Stimulated activated CD8-positive, alpha-beta memory T cell treated with anti-CD3 and anti-CD28 coated beads, Interleukin-7, amount 100 ng/mL, for 24 hours (primary cell): ENCODE data around the gene EVL.
"Not testable (repeated sequence)": the region's sequence is repeated elsewhere in the genome, so short reads cannot be mapped to it uniquely, and the experiment has no call there.

ENCODE experiments used
- DNase-seq: peaks from one replicate; pipeline ENCODE4 v3.0.0-alpha.2; 2020; ENCODE audit warnings: low read depth

Gene EVL

DNA sequence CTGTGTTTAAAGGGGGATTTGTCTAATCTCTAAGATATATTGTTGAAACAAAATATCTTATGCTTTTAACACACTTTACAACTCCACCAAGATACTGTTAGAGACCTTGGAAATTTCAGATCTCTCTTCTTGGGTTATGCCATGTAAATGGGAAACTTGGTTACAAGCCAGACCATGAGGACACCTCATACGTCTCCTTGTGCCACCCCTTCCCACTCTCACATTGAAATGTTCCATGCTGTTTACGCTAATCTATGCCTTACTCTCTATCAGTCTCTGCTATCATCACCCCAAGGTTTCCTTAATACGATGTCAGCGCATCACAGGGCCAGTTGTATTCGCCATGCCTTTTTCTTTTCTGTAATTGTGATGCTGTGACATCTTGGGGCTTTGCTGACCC is 107.6 kb downstream of the EVL start:
- DNase-seq, result no peak

- no peak for DNase-seq
These were observed 108.1 kb downstream of the EVL start for GRCh38 chr14:100173353-100173752.

GRCh38 chr14:100176811-100177327 is 111.6 kb downstream of the EVL start:
- DNase-seq, result no peak

DNA sequence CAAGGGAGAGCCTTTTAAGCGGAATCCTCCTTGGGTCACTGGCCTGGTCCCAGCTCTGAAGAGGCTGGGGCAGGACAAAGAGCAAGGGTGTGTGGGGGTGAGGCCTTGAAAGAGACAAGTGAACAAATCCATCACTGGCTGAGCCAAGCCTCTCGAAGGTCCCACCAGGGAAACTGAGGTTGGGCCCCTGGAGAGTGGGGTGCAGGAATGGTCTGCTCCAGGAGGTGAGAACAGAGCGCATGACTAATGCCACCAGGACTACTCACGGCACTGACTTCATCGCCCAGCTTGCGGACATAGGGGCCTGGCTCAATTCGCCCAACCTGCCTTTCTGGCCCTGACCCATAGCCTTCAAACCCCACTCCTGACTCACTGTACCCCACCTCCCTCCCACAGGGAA is 113.5 kb downstream of the EVL start:
- no peak for DNase-seq

DNA sequence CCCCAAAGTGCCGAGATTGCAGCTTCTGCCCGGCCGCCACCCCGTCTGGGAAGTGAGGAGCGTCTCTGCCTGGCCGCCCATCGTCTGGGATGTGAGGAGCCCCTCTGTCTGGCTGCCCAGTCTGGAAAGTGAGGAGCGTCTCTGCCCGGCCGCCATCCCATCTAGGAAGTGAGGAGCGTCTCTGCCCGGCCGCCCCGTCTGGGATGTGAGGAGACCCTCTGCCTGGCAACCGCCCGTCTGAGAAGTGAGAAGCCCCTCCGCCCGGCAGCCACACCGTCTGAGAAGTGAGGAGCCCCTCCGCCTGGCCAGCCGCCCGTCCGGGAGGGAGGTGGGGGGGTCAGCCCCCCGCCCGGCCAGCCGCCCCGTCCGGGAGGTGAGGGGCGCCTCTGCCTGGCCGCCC is 115.4 kb downstream of the EVL start:
- not testable (repeated sequence) for DNase-seq

DNA sequence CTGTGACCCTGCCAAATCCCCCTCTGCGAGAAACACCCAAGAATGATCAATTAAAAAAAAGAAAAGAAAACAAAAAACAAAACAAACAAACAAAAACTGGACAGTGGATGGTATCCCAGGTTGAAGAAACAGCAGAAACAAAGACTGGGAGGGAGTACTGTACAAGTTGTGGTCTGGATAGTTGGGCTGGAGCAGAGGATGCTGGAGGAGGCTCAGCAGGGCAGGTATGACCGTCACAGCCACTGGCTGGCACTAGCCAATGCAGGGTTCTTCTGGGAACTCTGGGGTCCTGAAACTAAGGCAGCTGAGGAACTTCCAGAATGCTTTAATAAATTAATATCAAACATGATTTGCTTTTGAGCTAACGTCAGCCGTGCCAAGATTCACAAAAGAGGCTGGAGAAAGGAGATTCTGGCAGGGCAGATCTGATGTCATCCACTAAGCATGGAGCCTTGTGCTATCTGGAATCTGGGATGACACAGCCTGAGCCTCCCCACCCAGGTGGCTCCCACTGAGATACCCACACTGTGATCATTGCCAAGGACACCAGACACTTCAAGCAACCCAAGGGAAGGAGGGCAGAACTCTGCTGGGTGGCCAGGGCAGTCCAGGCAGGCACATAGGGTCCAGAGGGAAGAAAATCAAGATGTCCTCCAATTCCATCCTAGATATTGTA is 116.8 kb downstream of the EVL start:
- not testable (repeated sequence) for DNase-seq

- DNase-seq, result no peak
These were observed 122.1 kb downstream of the EVL start for GRCh38 chr14:100187247-100187833.

DNA sequence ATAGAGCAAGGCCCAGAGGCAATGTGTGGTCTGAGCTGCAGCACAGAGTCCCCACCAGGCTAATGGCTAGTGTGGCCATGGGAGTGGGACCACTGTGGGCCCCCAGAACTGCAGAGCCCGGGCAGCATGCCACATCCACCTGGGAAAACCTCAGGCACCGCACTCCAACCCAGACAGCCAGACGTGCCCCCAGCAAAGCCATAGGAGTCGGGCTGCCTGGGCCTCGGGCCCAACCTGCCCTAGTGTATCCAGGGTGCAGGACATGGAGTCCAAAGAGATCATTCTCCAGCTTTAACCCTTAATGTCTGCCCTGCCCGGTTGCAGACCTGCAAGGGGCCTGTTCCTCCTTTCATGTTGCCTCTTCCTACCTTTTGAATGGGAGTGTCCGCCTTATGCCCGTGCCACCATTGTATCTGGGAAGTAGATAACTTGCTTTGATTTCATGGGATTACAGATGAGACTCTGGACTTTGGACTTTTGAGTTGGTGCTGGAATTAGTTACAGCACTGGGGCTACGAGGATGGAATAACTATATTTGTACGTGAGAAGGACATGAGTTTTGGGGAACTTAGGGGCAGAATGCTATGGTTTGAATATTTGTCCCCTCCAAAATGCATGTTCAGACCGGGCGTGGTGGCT is 123.3 kb downstream of the EVL start:
- DNase-seq, result no peak

DNA sequence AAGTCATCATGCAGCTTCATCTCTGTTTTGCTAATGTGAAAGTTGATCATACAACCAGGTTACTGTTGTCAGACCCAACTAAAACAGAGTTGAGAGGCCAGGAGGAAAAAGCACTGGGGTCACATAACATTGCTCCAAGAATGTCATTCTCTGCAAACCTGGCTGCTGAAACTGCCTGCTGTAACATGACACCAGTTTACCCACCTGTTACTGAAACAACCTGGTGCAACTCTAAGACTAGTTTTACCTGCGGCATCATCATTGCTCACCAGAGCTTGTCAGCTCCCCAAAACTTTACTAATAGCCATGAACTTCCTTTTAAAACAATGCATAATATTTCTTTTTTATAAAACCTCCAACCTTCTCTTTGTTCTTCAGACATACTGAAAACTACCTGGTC is 124.9 kb downstream of the EVL start:
- no peak for DNase-seq

DNA sequence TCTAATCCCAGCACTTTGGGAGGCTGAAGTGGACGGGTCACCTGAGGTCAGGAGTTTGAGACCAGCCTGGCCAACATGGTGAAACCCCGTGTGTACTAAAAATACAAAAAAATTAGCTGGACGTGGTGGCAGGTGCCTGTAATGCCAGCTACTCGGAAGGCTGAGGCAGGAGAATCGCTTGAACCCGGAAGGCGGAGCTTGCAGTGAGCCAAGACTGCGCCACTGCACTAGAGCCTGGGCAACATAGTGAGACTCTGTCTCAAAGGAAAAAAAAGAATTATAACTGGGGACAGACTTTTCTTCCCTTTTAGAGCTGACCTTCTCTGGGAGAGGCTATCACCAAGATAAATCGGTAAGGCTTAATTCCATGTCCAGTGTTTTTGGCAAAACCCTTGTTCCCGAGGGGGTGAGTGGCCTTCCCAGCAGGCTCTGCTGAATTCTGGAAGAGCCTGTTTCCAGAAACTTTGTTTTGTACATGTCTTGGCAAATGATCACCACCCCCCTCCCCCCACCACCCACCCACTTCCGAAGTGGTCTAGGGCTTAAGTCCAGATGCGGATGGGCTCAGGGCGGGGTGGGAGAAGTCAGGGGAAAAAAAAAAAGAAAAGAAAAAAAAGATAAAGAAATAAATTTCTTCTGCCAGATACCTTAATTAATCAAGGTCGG is 126.5 kb downstream of the EVL start:
- no peak for DNase-seq

DNA sequence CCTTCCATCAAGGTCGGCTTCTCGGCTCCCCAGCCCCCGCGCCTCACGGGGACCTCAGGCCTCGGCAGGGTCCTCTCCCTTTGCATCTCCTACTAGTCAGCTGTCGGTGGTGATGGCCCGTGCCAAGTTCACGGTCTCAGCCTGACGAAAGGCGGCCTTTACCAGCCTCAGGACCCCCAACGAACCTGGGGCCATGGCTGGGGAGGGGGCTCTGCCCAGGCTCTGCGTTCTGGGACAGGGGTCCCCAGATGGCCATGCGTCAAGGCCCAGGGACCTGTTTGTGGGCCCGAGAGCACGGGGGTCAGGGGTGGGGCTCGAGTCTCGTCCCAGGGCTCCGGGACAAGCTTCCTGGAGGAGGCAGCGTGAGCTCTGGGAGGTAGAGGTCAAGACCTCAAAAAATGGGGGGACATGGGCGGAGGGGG is 127.0 kb downstream of the EVL start:
- DNase-seq, result no peak

- DNase-seq, result peak; percentile 99
These were observed 127.6 kb downstream of the EVL start for GRCh38 chr14:100192672-100193416.
